Progenitor cell of endocrine pancreas (in vitro differentiated cells): ENCODE measurements around the gene DACH2. TPM values are rescaled to one million over a fixed set of nuclear protein-coding genes. Genes with fewer than 3 reads are reported as not detected.

Experiments
- DNase-seq: peaks from one replicate; pipeline ENCODE4 v3.0.0; 2021; ENCODE audit warnings: low spot score; ENCODE audit not compliant: unreplicated experiment
- H3K27ac Mint-ChIP-seq: 2 replicates; pipeline ENCODE4 v1.8.0; 2021; ENCODE audit warnings: mild to moderate bottlenecking, moderate library complexity, mixed read lengths
- H3K27me3 Mint-ChIP-seq: 2 replicates; pipeline ENCODE4 v1.8.0; 2021; ENCODE audit warnings: mixed read lengths
- H3K36me3 Mint-ChIP-seq: 2 replicates; pipeline ENCODE4 v1.8.0; 2022; ENCODE audit warnings: mixed read lengths; ENCODE audit not compliant: insufficient read depth
- H3K4me1 Mint-ChIP-seq: 2 replicates; pipeline ENCODE4 v1.8.0; 2021; ENCODE audit warnings: low read depth, mixed read lengths
- H3K4me3 Mint-ChIP-seq: 2 replicates; pipeline ENCODE4 v1.8.0; 2021; ENCODE audit warnings: low read depth, mild to moderate bottlenecking, moderate library complexity, mixed read lengths
- H3K9me3 Mint-ChIP-seq: 2 replicates; pipeline ENCODE4 v1.8.0; 2021; ENCODE audit warnings: low read depth, mixed read lengths
- CTCF ChIP-seq: fragments of 200-600 bp; sonication (generic); IDR thresholded peaks from one replicate; pipeline ENCODE4 v1.5.0; 2021; ENCODE audit warnings: antibody characterized with exemption, mild to moderate bottlenecking; ENCODE audit not compliant: unreplicated experiment
- total RNA-seq: library from RNA; stranded (reverse); gene quantifications from 2 replicates; pipeline ENCODE4 v1.2.1, GENCODE V29; 2021

The DACH2 gene
- total RNA-seq, 1 donor from 2014 or later = 1.5 TPM

- H3K4me1 Mint-ChIP-seq = peaks cover 1% of the 10 kb centered on the region
- H3K27me3 Mint-ChIP-seq = no peaks in the 10 kb centered on the region
- no peak for DNase-seq
- H3K4me3 Mint-ChIP-seq = no peak overlapping the region
- no peak for TF ChIP-seq CTCF
- H3K9me3 Mint-ChIP-seq = peaks cover 32% of the 10 kb centered on the region
- no peak overlapping the region for H3K27ac Mint-ChIP-seq
- H3K36me3 Mint-ChIP-seq = no peaks in the 10 kb centered on the region
These were observed 47.1 kb downstream of the DACH2 start for GRCh38 chrX:86195343-86195742.

- peaks cover 33% of the 10 kb centered on the region for H3K9me3 Mint-ChIP-seq
- H3K27ac Mint-ChIP-seq = no peak overlapping the region
- no peak overlapping the region for H3K4me3 Mint-ChIP-seq
- DNase-seq = no peak
- no peaks in the 10 kb centered on the region for H3K36me3 Mint-ChIP-seq
- H3K27me3 Mint-ChIP-seq = no peaks in the 10 kb centered on the region
- H3K4me1 Mint-ChIP-seq = no peaks in the 10 kb centered on the region
- TF ChIP-seq CTCF = no peak
These were observed 49.6 kb downstream of the DACH2 start for GRCh38 chrX:86197815-86198214.

GRCh38 chrX:86210772-86211171, 62.5 kb downstream of the DACH2 start:
- H3K27me3 Mint-ChIP-seq = no peaks in the 10 kb centered on the region
- H3K4me1 Mint-ChIP-seq = no peaks in the 10 kb centered on the region
- H3K4me3 Mint-ChIP-seq = no peak overlapping the region
- H3K27ac Mint-ChIP-seq = no peak overlapping the region
- DNase-seq = no peak
- no peak for TF ChIP-seq CTCF
- H3K9me3 Mint-ChIP-seq = no peaks in the 10 kb centered on the region
- no peaks in the 10 kb centered on the region for H3K36me3 Mint-ChIP-seq

GRCh38 chrX:86215260-86215659, 67.0 kb downstream of the DACH2 start:
- H3K4me1 Mint-ChIP-seq = no peaks in the 10 kb centered on the region
- TF ChIP-seq CTCF = no peak
- no peak overlapping the region for H3K4me3 Mint-ChIP-seq
- no peak overlapping the region for H3K27ac Mint-ChIP-seq
- no peak for DNase-seq
- no peaks in the 10 kb centered on the region for H3K9me3 Mint-ChIP-seq
- H3K27me3 Mint-ChIP-seq = no peaks in the 10 kb centered on the region
- no peaks in the 10 kb centered on the region for H3K36me3 Mint-ChIP-seq

- peaks cover 4% of the 10 kb centered on the region for H3K36me3 Mint-ChIP-seq
- H3K4me1 Mint-ChIP-seq = no peaks in the 10 kb centered on the region
- H3K4me3 Mint-ChIP-seq = no peak overlapping the region
- DNase-seq = no peak
- H3K9me3 Mint-ChIP-seq = peaks cover 22% of the 10 kb centered on the region
- H3K27me3 Mint-ChIP-seq = no peaks in the 10 kb centered on the region
- TF ChIP-seq CTCF = no peak
- no peak overlapping the region for H3K27ac Mint-ChIP-seq
These were observed 89.2 kb downstream of the DACH2 start for GRCh38 chrX:86237482-86237881.

GRCh38 chrX:86241547-86241946, 93.3 kb downstream of the DACH2 start:
- Mint-ChIP-seq H3K4me3 (no peak overlapping the region), H3K9me3 (peaks cover 23% of the 10 kb centered on the region), H3K27ac (no peak overlapping the region), H3K36me3 (peaks cover 4% of the 10 kb centered on the region), H3K4me1 (no peaks in the 10 kb centered on the region), H3K27me3 (no peaks in the 10 kb centered on the region)
- no peak for DNase-seq
- TF ChIP-seq CTCF = no peak
